Stimulated activated CD8-positive, alpha-beta memory T cell treated with anti-CD3 and anti-CD28 coated beads, Interleukin-12 subunit alpha, Interleukin-12 subunit beta, amount 100 ng/mL, for 1 hour (primary cell): Measurements from ENCODE around the gene ACHE.
A peak's percentile ranks its signal among the peaks of the same experiment; 100 is the strongest.
"Not testable (repeated sequence)": the region's sequence is repeated elsewhere in the genome, so short reads cannot be mapped to it uniquely, and the experiment has no call there.

ENCODE experiments used
- DNase-seq: peaks from one replicate; pipeline ENCODE4 v3.0.0-alpha.2; 2020; ENCODE audit warnings: low read depth

Gene ACHE

DNA sequence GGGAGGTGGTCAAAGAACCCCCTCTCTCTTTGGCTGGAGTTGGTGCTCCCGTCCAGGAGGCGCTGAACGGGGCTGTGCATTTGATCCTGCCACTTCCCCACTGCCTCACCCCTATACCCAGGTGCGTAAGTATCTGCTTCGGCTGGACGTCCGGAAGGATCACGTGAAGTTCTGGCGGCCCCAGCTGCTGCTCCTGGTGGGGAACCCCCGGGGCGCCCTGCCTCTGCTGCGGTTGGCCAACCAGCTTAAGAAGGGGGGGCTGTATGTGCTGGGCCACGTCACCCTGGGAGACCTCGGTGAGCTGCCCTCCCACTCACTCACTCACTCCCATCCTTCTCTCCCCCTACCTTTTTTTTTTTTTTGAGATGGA, 34.1 kb downstream of the ACHE start:
- no peak for DNase-seq

DNA sequence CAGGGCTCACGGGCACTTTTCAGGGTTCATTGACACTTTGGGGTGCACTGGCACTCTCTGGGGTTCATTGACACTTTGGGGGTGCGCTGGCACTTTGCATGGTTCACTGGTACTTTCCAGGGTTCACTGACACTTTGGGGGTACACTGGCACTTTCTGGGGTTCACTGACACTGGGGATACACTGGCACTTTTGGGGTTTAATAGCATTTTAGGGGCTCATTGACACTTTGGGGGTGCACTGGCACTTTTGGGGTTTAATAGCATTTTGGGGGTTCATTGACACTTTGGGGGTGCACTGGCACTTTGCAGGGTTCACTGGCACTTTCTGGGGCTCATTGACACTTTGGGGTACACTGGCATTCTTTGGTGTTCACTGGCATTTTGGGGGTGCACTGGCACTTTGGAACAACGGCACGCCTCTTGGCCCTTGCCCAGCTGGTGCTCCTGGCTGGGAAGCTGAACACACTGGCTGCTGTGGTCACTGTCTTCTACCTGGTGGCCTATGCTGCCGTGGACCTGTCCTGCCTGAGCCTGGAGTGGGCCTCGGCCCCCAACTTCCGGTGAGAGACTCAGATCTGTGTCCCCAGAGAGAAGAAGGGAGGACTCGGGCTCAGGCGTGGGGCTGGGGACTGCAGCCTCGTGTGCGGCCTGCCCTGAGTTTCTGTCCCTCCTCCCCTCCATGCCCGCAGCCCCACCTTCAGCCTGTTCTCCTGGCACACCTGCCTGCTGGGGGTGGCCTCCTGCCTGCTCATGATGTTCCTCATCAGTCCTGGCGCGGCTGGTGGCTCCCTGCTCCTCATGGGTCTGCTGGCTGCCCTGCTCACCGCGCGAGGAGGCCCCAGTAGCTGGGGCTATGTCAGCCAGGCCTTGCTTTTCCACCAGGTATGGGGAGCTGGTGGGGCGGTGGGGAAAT, 34.7 kb downstream of the ACHE start:
- DNase-seq = no peak

DNA sequence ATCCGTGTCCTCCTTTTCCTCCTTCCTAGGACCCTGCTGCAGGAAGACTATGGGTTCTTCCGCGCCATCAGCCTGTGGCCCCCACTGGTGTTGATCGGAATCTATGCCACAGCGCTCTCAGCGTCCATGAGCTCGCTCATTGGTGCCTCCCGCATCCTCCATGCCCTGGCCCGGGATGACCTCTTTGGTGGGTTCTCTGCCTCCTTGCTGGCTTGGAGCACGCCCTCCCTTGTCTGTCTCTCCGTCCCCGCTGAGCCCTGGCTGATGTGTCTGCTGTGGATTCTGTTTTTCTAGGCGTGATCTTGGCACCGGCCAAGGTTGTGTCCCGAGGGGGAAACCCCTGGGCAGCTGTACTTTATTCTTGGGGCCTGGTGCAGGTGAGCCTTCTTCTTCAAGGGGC, 35.8 kb downstream of the ACHE start:
- DNase-seq = no peak

DNA sequence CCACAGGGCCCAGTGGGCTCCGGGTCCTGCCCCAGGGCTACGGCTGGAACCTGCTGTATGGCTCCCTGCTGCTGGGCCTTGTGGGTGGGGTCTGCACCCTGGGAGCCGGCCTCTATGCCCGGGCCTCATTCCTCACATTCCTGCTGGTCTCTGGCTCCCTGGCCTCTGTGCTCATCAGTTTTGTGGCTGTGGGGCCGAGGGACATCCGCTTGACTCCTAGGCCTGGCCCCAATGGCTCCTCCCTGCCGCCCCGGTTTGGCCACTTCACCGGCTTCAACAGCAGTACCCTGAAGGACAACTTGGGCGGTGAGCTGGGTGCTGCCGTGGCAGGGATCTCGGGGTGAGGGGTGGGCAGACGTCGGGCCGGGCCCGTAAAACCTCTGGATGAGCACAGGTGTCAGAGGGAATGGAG, 38.8 kb downstream of the ACHE start:
- DNase-seq = no peak

- DNase-seq = no peak
Measured at GRCh38 chr7:100855515-100855914, 40.2 kb downstream of the ACHE start.

DNA sequence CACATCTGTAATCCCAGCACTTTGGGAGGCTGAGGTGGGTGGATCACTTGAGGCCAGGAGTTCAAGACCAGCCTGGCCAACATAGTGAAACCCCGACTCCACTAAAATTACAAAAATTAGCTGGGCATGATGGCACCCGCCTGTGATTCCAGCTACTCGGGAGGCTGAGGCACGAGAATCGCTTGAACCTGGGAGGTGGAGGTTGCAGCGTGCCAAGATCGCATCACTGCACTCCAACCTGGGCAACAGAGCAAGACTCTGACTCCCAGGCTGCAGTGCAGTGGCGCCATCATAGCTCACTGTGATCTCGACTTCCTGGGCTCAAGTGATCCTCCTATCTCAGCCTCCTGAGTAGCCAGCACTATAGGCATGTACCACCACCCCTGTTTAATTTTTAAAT, 40.8 kb downstream of the ACHE start:
- DNase-seq = not testable (repeated sequence)

DNA sequence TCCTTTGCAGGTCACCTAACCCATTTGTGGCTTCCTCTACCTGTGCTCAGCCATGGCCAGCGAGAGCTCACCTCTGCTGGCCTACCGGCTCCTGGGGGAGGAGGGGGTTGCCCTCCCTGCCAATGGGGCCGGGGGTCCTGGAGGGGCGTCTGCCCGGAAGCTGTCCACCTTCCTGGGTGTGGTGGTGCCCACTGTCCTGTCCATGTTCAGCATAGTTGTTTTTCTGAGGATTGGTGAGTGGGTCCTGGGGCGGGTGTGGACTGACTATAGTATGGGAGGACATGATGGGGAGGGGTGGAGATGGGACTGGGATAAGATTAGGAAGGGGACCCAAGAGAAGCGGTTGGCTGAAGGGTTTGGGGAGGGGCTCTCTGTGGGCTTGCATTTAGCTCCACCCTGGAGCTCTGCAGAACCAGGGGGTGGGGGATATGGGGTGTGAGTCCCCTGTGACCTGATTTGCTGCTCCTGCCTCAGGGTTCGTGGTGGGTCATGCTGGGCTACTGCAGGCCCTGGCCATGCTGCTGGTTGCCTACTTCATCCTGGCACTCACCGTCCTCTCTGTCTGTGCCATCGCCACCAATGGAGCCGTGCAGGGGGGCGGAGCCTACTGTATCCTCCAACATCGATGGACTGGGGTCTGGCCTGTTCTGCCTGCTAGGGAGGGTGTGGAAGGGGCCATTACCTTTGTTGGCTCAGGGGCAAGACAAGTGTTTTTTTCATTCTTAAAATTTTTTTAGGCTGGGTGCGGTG, 41.4 kb downstream of the ACHE start:
- DNase-seq = no peak

DNA sequence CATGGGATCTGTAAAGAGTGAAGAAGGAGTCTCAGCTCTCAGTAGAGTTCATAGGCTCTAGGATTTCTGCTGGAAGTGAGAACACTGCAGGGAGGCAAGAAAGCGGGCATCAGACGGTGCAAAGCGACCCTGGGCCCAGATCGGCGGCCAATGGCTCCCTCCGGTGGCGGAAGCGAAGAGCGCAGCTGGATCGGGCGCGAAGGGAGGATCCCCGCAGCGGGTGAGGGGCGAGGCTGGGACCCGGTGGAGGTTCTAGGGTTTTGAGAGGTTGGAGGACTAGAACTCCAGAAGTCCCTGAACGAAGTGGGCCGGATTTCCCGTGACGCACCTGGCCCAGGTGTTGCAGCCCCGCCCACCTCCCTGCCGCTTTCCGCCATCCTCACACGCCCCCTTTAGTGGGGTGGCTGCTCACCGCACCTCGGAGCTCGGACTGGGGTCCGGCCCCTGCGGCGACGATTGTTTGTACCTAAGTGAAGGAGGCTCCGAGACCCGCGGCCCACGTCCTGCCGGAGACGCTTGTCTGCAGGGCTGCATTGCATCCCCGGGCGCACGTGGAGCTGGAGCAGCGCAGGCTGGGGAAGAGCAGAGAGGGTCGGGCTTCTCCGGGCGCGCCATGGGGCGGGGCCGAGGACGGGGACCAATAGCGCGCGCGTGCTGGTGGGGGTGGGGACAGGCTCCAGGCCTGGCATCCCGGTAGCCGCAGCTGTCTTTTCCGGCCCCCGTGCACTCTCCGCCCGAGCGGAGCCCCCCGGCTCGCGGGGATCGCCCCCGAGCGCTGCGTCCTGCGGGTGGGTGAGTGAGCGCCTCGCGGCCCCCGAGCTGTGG, 43.4 kb downstream of the ACHE start, which contains the start of gene SLC12A9:
Gene SLC12A9 (plus strand): TSS at position 666 of the 825 bp plus-strand sequence. CDS start 1,485 bp downstream, outside the sequence.
- peak; percentile 64 for DNase-seq

GRCh38 chr7:100847360-100847759, 48.3 kb downstream of the ACHE start:
- DNase-seq = no peak

- no peak for DNase-seq
Measured at GRCh38 chr7:100840470-100841100, 55.1 kb downstream of the ACHE start.
